GM23338 (cell line): ENCODE data around the gene FHIT. TPM values are rescaled to one million over a fixed set of nuclear protein-coding genes. Genes with fewer than 3 reads are reported as not detected.

Experiments used
- ATAC-seq: fragments of 200-7000 bp; cut with Tn5 transposase; 3 replicates; pipeline ENCODE4 v1.9.1; 2020
- DNase-seq: peaks from one replicate; pipeline ENCODE4 v3.0.0-alpha.2; 2015; ENCODE audit warnings: low spot score
- H2AFZ ChIP-seq: fragments of 200-600 bp; sonication (generic); 2 replicates; pipeline ENCODE4 v1.8.0; 2016; ENCODE audit warnings: antibody characterized with exemption, mild to moderate bottlenecking, moderate library complexity
- H3F3A ChIP-seq: fragments of 200-600 bp; sonication (generic); replicated peaks from 2 replicates; pipeline ENCODE4 v1.8.0; 2017; ENCODE audit warnings: antibody characterized with exemption, mixed run types, low read depth
- H3K27ac ChIP-seq: fragments of 200-600 bp; sonication (generic); 2 replicates; pipeline ENCODE4 v1.6.1; 2016; ENCODE audit warnings: low read depth
- H3K27me3 ChIP-seq: fragments of 200-600 bp; sonication (generic); 2 replicates; pipeline ENCODE4 v1.8.0; 2016; ENCODE audit warnings: mild to moderate bottlenecking, mixed run types, moderate library complexity; ENCODE audit not compliant: insufficient read depth
- H3K36me3 ChIP-seq: fragments of 200-600 bp; sonication (generic); 2 replicates; pipeline ENCODE4 v1.8.0; 2016; ENCODE audit warnings: mild to moderate bottlenecking; ENCODE audit not compliant: insufficient read depth
- H3K4me1 ChIP-seq: fragments of 200-600 bp; sonication (generic); 2 replicates; pipeline ENCODE4 v1.8.0; 2016; ENCODE audit warnings: mild to moderate bottlenecking, moderate library complexity; ENCODE audit not compliant: insufficient read depth
- H3K4me2 ChIP-seq: fragments of 200-600 bp; sonication (generic); 2 replicates; pipeline ENCODE4 v1.7.1; 2017; ENCODE audit warnings: mixed run types
- H3K4me3 ChIP-seq: fragments of 200-600 bp; sonication (generic); 2 replicates; pipeline ENCODE4 v1.6.1; 2016; ENCODE audit warnings: mixed run types
- H3K79me2 ChIP-seq: fragments of 200-600 bp; sonication (generic); replicated peaks from 2 replicates; pipeline ENCODE4 v1.8.0; 2017; ENCODE audit warnings: mild to moderate bottlenecking; ENCODE audit not compliant: insufficient read depth
- H3K9me2 ChIP-seq: fragments of 200-600 bp; sonication (generic); 2 replicates; pipeline ENCODE4 v1.8.0; 2017; ENCODE audit not compliant: insufficient read depth
- H4K20me1 ChIP-seq: fragments of 200-600 bp; sonication (generic); replicated peaks from 2 replicates; pipeline ENCODE4 v1.8.0; 2017; ENCODE audit warnings: mild to moderate bottlenecking; ENCODE audit not compliant: insufficient read depth
- H3K27ac Mint-ChIP-seq: 2 replicates; pipeline ENCODE4 v1.8.0; 2020; ENCODE audit warnings: inconsistent platforms, mild to moderate bottlenecking, moderate library complexity, mixed read lengths
- H3K27me3 Mint-ChIP-seq: 3 replicates; pipeline ENCODE4 v1.8.0; 2022; ENCODE audit warnings: low read depth, mild to moderate bottlenecking, moderate library complexity, mixed read lengths, inconsistent platforms; ENCODE audit not compliant: insufficient read depth, poor library complexity
- H3K36me3 Mint-ChIP-seq: 3 replicates; pipeline ENCODE4 v1.8.0; 2021; ENCODE audit warnings: low read depth, mild to moderate bottlenecking, inconsistent platforms, moderate library complexity, mixed read lengths
- H3K4me1 Mint-ChIP-seq: 3 replicates; pipeline ENCODE4 v1.8.0; 2020; ENCODE audit warnings: mild to moderate bottlenecking, inconsistent platforms, mixed read lengths
- H3K4me3 Mint-ChIP-seq: 3 replicates; pipeline ENCODE4 v1.8.0; 2021; ENCODE audit warnings: moderate library complexity, mild to moderate bottlenecking, inconsistent platforms, mixed read lengths
- H3K9me3 Mint-ChIP-seq: 3 replicates; pipeline ENCODE4 v1.8.0; 2020; ENCODE audit warnings: moderate library complexity, mild to moderate bottlenecking, inconsistent platforms, mixed read lengths
- CREB1 ChIP-seq: fragments of 250-450 bp; sonication (Bioruptor Pico); IDR thresholded peaks from 2 replicates; pipeline ENCODE4 v1.5.0; 2020; ENCODE audit warnings: low read depth, mild to moderate bottlenecking, moderate library complexity
- ETS1 ChIP-seq: IDR thresholded peaks from 2 replicates; pipeline ENCODE4 v1.6.1; 2016; ENCODE audit warnings: antibody characterized with exemption
- EZH2 ChIP-seq: fragments of 200-600 bp; sonication (generic); IDR thresholded peaks from one replicate; pipeline ENCODE4 v1.8.0; 2017; ENCODE audit warnings: antibody characterized with exemption, mild to moderate bottlenecking, low read depth; ENCODE audit not compliant: unreplicated experiment
- EZH2phosphoT487 ChIP-seq: fragments of 200-600 bp; sonication (generic); IDR thresholded peaks from one replicate; pipeline ENCODE4 v1.8.1; 2018; ENCODE audit warnings: antibody characterized with exemption; ENCODE audit not compliant: unreplicated experiment
- JUNB ChIP-seq: IDR thresholded peaks from one replicate; pipeline ENCODE4 v1.6.1; 2016; ENCODE audit warnings: antibody characterized with exemption; ENCODE audit not compliant: unreplicated experiment
- NANOG ChIP-seq: IDR thresholded peaks from 2 replicates; pipeline ENCODE4 v1.6.1; 2016; ENCODE audit warnings: antibody characterized with exemption, borderline replicate concordance
- POLR2AphosphoS5 ChIP-seq: IDR thresholded peaks from 2 replicates; pipeline ENCODE4 v1.6.1; 2016; ENCODE audit warnings: antibody characterized with exemption, low read depth
- REST ChIP-seq: IDR thresholded peaks from one replicate; pipeline ENCODE4 v1.6.1; 2018; ENCODE audit warnings: antibody characterized with exemption; ENCODE audit not compliant: unreplicated experiment
- STAT1 ChIP-seq: IDR thresholded peaks from one replicate; pipeline ENCODE4 v1.6.1; 2016; ENCODE audit warnings: antibody characterized with exemption; ENCODE audit not compliant: unreplicated experiment
- ZNF114 ChIP-seq: fragments of 250-450 bp; sonication (Bioruptor Pico); IDR thresholded peaks from 2 replicates; pipeline ENCODE4 v1.5.0; 2020; ENCODE audit warnings: mild to moderate bottlenecking, moderate library complexity
- ZNF331 ChIP-seq: fragments of 250-450 bp; sonication (Bioruptor Pico); IDR thresholded peaks from 2 replicates; pipeline ENCODE4 v1.5.0; 2020; ENCODE audit warnings: low read depth, mild to moderate bottlenecking, moderate library complexity
- ZNF462 ChIP-seq: fragments of 250-450 bp; sonication (Bioruptor Pico); IDR thresholded peaks from 2 replicates; pipeline ENCODE4 v1.5.0; 2020; ENCODE audit warnings: mild to moderate bottlenecking, moderate library complexity
- polyA plus RNA-seq: library from polyadenylated mRNA; unstranded; fragments of >200 nt; fragmentation: Nextera tagmentation; extraction: Ambion mirVana; gene quantifications from 2 replicates; pipeline ENCODE4 v1.2.1, GENCODE V29; 2016
- total RNA-seq: library from RNA; depleted of rRNA; stranded (reverse); fragments of >200 nt; shearing (Covaris generic); gene quantifications from 2 replicates; pipeline ENCODE4 v1.2.3, GENCODE V29; 2014
- TF ChIP-seq, protein P1 (sequence below), 2 experiments: fragments of 200-600 bp in 1 of 2; sonication (generic) in 1 of 2; conservative IDR thresholded peaks; 2 replicates each; pipeline versions ENCODE4 v1.5.1 to v1.6.1; 2016 to 2017; ENCODE audit warnings: antibody characterized with exemption in 2 of 2, low read depth in 2 of 2, mild to moderate bottlenecking in 2 of 2, moderate library complexity in 1 of 2

The FHIT gene
- total and polyA plus RNA-seq, 2 experiments from 2014 or later, result 3.0 to 8.3 TPM

DNA sequence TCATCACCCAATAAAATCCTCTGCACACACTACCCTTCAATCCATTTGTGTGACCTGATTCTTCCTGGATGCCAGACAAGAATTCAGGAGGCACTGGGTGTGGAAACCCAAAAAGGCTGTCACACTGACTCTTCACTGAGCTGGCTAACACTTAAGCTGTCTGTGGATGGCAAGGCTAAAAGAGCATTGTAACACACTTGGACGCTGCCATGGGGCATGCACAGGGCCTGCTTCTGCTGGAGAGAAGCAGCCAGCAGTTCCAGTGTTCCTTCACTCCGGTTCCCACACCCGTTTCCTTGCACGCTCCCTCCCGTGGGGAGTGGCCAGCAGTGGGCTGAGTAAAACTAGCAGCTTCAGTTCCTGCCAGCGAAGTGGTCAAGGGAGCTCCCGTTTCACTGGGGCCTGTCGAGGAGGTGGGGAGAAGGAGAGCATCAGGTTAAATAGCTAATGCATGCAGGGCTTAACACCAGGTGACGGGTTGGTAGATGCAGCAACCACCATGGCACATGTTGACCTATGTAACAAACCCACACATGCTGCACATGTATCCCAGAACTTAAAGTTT, 737.1 kb downstream of the FHIT start:
- H3K36me3 ChIP-seq, result no peaks in the 10 kb centered on the region
- no peak overlapping the region for H3K4me2 ChIP-seq
- ATAC-seq (no peak), DNase-seq (no peak)
- Mint-ChIP-seq H3K4me1 (no peaks in the 10 kb centered on the region), H3K9me3 (peaks cover 3% of the 10 kb centered on the region; the same call in 1 of the 3 replicates), H3K36me3 (no peaks in the 10 kb centered on the region), H3K27ac (no peak overlapping the region), H3K27me3 (no peaks in the 10 kb centered on the region), H3K4me3 (no peak overlapping the region)
- H3K79me2 ChIP-seq, result no peaks in the 10 kb centered on the region
- H4K20me1 ChIP-seq, result no peaks in the 10 kb centered on the region
- no peak overlapping the region for H3K4me3 ChIP-seq
- TF ChIP-seq NANOG, result no peak
- TF ChIP-seq REST, result no peak
- no peak for TF ChIP-seq POLR2AphosphoS5
- TF ChIP-seq, protein P1, sequence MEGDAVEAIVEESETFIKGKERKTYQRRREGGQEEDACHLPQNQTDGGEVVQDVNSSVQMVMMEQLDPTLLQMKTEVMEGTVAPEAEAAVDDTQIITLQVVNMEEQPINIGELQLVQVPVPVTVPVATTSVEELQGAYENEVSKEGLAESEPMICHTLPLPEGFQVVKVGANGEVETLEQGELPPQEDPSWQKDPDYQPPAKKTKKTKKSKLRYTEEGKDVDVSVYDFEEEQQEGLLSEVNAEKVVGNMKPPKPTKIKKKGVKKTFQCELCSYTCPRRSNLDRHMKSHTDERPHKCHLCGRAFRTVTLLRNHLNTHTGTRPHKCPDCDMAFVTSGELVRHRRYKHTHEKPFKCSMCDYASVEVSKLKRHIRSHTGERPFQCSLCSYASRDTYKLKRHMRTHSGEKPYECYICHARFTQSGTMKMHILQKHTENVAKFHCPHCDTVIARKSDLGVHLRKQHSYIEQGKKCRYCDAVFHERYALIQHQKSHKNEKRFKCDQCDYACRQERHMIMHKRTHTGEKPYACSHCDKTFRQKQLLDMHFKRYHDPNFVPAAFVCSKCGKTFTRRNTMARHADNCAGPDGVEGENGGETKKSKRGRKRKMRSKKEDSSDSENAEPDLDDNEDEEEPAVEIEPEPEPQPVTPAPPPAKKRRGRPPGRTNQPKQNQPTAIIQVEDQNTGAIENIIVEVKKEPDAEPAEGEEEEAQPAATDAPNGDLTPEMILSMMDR (conservative IDR thresholded peaks at IDR 0.05; ENCODE audit: low read depth in 2 of 2), result no peak
- TF ChIP-seq ZNF462, result no peak
- no peak for TF ChIP-seq ETS1
- TF ChIP-seq JUNB, result no peak
- no peak for TF ChIP-seq EZH2
- TF ChIP-seq EZH2phosphoT487, result no peak
- TF ChIP-seq ZNF114 (CRISPR knock-in tag), result no peak
- TF ChIP-seq ZNF331 (CRISPR knock-in tag), result no peak
- TF ChIP-seq CREB1 (CRISPR knock-in tag), result no peak
- TF ChIP-seq STAT1, result no peak
- H3K9me2 ChIP-seq, result peaks cover 7% of the 10 kb centered on the region; the same call in 1 of the 2 replicates
- H2AFZ ChIP-seq, result no peak overlapping the region
- H3F3A ChIP-seq, result no peaks in the 10 kb centered on the region
- no peak overlapping the region for H3K27ac ChIP-seq
- no peaks in the 10 kb centered on the region for H3K4me1 ChIP-seq
- no peaks in the 10 kb centered on the region for H3K27me3 ChIP-seq
